Small intestine (tissue), 7 donors: ENCODE measurements around the gene COBL. TPM values are rescaled to one million over a fixed set of nuclear protein-coding genes. Genes with fewer than 3 reads are reported as not detected.

ENCODE experiments used
- DNase-seq, 2 donors: peaks; one replicate each; pipeline versions ENCODE4 v3.0.0 to v3.0.0-alpha.2; 2013
- FAIRE-seq: peaks from 2 replicates; lab custom pipeline; 2012; peaks lifted over from hg19 to GRCh38; lab: Jason Lieb, UNC
- H3K27ac ChIP-seq, 3 donors: one replicate each; pipeline ENCODE4 v1.5.1; 2013; ENCODE audit warnings: low read length in 2 of 3, mild to moderate bottlenecking in 2 of 3, control low read depth in 1 of 3, inconsistent platforms in 1 of 3, low read depth in 1 of 3, moderate library complexity in 1 of 3
- H3K27me3 ChIP-seq, 3 donors: one replicate each; pipeline ENCODE4 v1.6.1; 2013; ENCODE audit warnings: low read length in 3 of 3, inconsistent platforms in 1 of 3; ENCODE audit not compliant: control insufficient read depth in 3 of 3, insufficient read depth in 3 of 3
- H3K36me3 ChIP-seq, 3 donors: one replicate each; pipeline ENCODE4 v1.6.1; 2013; ENCODE audit warnings: low read length in 3 of 3, inconsistent platforms in 1 of 3, low read depth in 1 of 3, mild to moderate bottlenecking in 1 of 3, moderate library complexity in 1 of 3; ENCODE audit not compliant: control insufficient read depth in 3 of 3, insufficient read depth in 2 of 3
- H3K4me1 ChIP-seq, 3 donors: one replicate each; pipeline ENCODE4 v1.6.1; 2013; ENCODE audit warnings: low read length in 2 of 3, inconsistent platforms in 1 of 3, low read depth in 1 of 3, mild to moderate bottlenecking in 1 of 3, moderate library complexity in 1 of 3; ENCODE audit not compliant: control insufficient read depth in 3 of 3, insufficient read depth in 2 of 3
- H3K4me3 ChIP-seq, 3 donors: one replicate each; pipeline ENCODE4 v1.5.1; 2013; ENCODE audit warnings: low read length in 3 of 3, control low read depth in 1 of 3, inconsistent platforms in 1 of 3, low read depth in 1 of 3, mild to moderate bottlenecking in 1 of 3, moderate library complexity in 1 of 3
- H3K9me3 ChIP-seq, 2 donors: one replicate each; pipeline ENCODE4 v1.6.1; 2013; ENCODE audit warnings: low read depth in 1 of 2, low read length in 1 of 2; ENCODE audit not compliant: control insufficient read depth in 2 of 2, insufficient read depth in 1 of 2
- WGBS, 3 donors: extraction: QIAGEN DNeasy Blood & Tissue Kit; methylation state at CpG; one replicate each; pipeline ENCODE4 v1.1.7; 2013; 5-methylcytosine and 5-hydroxymethylcytosine counted together
- polyA plus RNA-seq, 4 donors: library from polyadenylated mRNA; stranded (reverse) in 3 of 4; unstranded in 1 of 4; fragments of 200-250 nt in 3 of 4; fragments of 120-200 nt in 1 of 4; gene quantifications; one replicate each; pipeline versions ENCODE4 v1.2.1 to v1.2.3, GENCODE V29; 2013
- donor health status: healthy with polysubstance abuse.
- donor health status: control.
- donor health status: control.
- donor health status: Bipolar disorder and iron deficiency.
- donor health status: healthy.

The COBL gene
- polyA plus RNA-seq, 4 donors: 8.4 to 40.3 (median 32.5) TPM

DNA sequence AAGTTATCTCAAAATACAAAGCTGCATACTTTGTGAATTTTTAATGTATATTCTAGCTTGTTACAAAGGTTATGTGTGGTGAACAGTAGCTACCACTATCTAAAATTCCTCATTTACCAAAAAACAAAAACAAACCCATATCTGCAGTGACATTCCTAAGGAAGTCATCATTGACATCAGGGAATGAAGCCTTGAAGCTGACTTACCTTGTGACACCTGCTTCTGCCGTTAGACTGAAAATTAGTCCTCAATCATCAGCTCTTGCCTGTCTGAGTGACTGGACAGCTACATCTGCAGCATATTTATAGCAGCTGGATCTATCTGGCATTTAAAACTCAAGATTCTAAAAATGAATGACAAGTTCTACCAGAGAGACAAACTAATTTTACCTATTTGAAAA is 43.2 kb downstream of the COBL start:
- DNase-seq: no peak
- Histone ChIP-seq H3K4me3 (no peak overlapping the region), H3K27ac (no peak overlapping the region), H3K4me1 (peaks cover 0 to 11% (median 0%) of the 10 kb centered on the region in 3 donors), H3K36me3 (peaks cover 0 to 21% (median 0%) of the 10 kb centered on the region in 3 donors), H3K9me3 (no peaks in the 10 kb centered on the region), H3K27me3 (no peaks in the 10 kb centered on the region)
- no peak for FAIRE-seq
- 89 to 92% (median 91%) methylated on average over 1 of the region's 1 CpG for WGBS, 3 donors

- Histone ChIP-seq H3K4me3 (no peak overlapping the region), H3K27me3 (no peaks in the 10 kb centered on the region), H3K9me3 (no peaks in the 10 kb centered on the region), H3K36me3 (peaks cover 0 to 14% (median 0%) of the 10 kb centered on the region in 3 donors), H3K4me1 (peaks cover 0 to under 1% (median 0%) of the 10 kb centered on the region in 3 donors), H3K27ac (no peak overlapping the region)
- 92 to 97% (median 96%) methylated on average over 5 of the region's 5 CpGs for WGBS, 3 donors
- DNase-seq (no peak), FAIRE-seq (no peak)
Observed at GRCh38 chr7:51270965-51271364, 45.6 kb downstream of the COBL start.

GRCh38 chr7:51269911-51270310 is 46.7 kb downstream of the COBL start:
- H3K36me3 ChIP-seq: peaks cover 0 to 12% (median 0%) of the 10 kb centered on the region in 3 donors
- 81 to 82% (median 82%) methylated on average over 5 of the region's 5 CpGs for WGBS, 3 donors
- no peak overlapping the region for H3K4me3 ChIP-seq
- H3K27ac ChIP-seq: no peak overlapping the region
- no peak for DNase-seq
- H3K4me1 ChIP-seq: peaks cover under 1 to 7% (median 5%) of the 10 kb centered on the region in 3 donors
- H3K9me3 ChIP-seq: no peaks in the 10 kb centered on the region
- FAIRE-seq: no peak
- no peaks in the 10 kb centered on the region for H3K27me3 ChIP-seq

GRCh38 chr7:51269321-51269720 is 47.3 kb downstream of the COBL start:
- FAIRE-seq (no peak), DNase-seq (no peak)
- 86 to 89% (median 86%) methylated on average over 10 of the region's 10 CpGs for WGBS, 3 donors

DNA sequence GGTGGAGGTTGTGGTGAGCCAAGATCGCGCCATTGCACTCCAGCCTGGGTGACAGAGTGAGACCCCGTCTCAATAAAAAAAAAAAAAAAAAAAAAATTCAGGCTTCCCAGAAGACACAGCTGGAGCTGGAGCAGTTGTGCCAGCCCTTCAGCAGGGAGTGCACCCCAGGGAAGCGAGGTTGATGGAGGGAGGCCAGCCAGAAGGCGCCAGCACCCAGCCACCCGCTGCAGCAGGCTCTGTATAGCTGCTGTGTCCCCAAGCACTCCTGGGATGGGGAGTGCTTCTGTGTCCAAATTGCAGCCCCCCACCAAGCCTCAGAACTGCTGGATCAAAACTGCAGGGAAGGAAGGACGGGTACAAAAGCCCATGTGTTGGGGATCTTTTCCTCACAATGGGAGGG is 47.8 kb downstream of the COBL start:
- DNase-seq: no peak
- no peak for FAIRE-seq
- H3K4me1 ChIP-seq: peaks cover 3 to 17% (median 7%) of the 10 kb centered on the region in 3 donors

More at GRCh38 chr7:51269321-51269720, 47.3 kb downstream of the COBL start:
- no peak overlapping the region for H3K4me3 ChIP-seq
- no peak overlapping the region for H3K27ac ChIP-seq
- no peaks in the 10 kb centered on the region for H3K9me3 ChIP-seq
- peaks cover 0 to 12% (median 0%) of the 10 kb centered on the region in 3 donors for H3K36me3 ChIP-seq
- H3K4me1 ChIP-seq: peaks cover 3 to 12% (median 5%) of the 10 kb centered on the region in 3 donors
- H3K27me3 ChIP-seq: no peaks in the 10 kb centered on the region

GRCh38 chr7:51267169-51267568 is 49.4 kb downstream of the COBL start:
- H3K4me1 ChIP-seq: peaks cover 5 to 33% (median 16%) of the 10 kb centered on the region in 3 donors
- H3K27me3 ChIP-seq: no peaks in the 10 kb centered on the region
- 88 to 97% (median 96%) methylated on average over 2 of the region's 2 CpGs for WGBS, 3 donors
- no peak overlapping the region for H3K4me3 ChIP-seq
- FAIRE-seq: no peak
- no peak overlapping the region for H3K27ac ChIP-seq
- H3K36me3 ChIP-seq: peaks cover 0 to 7% (median 0%) of the 10 kb centered on the region in 3 donors
- DNase-seq: no peak
- no peaks in the 10 kb centered on the region for H3K9me3 ChIP-seq

More for the DNA sequence above, 47.8 kb downstream of the COBL start:
- no peaks in the 10 kb centered on the region for H3K9me3 ChIP-seq
- peaks cover 0 to 9% (median 0%) of the 10 kb centered on the region in 3 donors for H3K36me3 ChIP-seq
- WGBS, 3 donors: 83 to 90% (median 88%) methylated on average over 5 to 7 of the region's 7 CpGs
- H3K4me3 ChIP-seq: no peak overlapping the region
- H3K27me3 ChIP-seq: no peaks in the 10 kb centered on the region
- no peak overlapping the region for H3K27ac ChIP-seq

DNA sequence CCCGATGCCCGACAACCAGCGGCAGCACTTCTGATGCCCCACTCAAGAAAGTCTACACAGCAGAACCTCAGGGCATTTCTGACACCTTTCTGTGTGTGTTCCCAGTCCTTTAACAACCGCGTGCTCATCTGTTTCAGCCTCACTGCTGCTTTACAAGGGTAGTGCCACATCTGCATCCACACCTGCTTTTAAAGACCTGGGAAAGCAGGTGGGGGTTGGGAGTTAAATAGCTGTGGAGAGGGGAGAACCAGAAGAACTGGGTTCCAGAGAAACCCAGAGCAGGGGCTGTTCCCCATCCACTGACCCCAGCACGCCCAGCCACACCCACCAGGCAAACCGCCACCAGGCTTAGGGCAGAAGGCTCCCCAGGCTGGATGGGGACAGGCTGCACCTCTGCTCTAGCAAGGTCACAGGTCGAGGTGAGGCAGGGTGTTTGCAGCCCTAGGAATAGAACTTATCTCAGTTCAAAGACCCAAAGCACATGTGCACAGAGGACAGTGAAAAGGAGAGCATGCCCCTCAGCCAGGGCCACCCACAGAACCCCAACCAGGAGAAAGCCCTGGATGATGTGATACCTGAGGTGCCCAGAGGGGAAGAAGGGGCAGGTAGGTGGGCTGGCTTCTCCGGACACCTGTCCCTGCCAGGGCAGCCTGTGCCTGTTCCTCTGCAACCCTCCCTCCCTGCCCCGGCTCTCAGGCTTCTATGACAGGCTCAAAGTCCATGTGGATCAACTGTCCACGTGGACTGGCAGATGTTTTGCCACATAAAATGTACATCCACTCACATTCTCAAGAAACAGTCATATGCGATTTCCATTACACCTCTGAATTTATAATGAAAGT is 51.3 kb downstream of the COBL start:
- peaks cover 5 to 43% (median 21%) of the 10 kb centered on the region in 3 donors for H3K4me1 ChIP-seq
- H3K4me3 ChIP-seq: no peak overlapping the region
- peak overlapping the region; percentile 1 to 70 (median 34) for H3K27ac ChIP-seq

DNA sequence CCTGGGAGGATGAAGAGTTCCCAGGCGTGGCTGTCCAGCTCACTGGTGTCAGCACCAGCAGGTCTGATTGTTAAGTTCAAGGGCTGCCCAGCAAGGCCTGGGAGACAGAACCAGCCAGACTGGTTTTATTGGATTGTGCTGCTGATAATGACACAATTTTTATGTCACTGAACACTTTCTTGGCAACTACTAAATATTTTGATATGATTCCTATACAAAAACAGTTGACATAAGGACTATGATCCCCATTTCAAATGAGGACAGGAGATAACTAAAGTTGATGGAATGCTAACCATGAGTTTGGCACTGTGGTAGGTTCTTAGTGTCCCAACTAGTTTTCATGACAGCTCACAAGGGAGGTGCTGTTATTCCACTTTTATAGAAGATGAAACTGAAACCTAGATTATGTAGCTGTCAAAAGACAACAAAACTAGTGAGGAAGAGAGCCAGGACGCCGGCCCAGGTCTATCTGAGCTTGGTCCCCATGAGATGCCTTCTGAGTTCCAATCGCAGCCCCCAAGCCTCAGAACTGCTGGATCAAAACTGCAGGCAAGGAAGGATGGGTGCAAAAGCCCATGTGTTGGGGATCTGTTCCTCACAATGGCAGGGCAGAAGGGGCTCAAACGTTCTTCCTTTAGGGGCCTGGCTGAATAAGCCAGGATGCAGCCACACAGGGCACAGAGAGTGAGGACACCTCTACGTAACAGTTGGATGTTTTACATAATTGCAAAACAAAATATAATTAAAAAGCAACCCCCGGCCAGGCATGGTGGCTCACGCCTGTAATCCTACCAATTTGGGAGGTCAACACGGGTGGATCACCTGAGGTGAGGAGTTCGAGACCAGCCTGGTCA is 52.8 kb downstream of the COBL start:
- WGBS, 3 donors: 35 to 69% (median 49%) methylated on average over 10 of the region's 10 CpGs
- Histone ChIP-seq H3K4me1 (peaks cover 5 to 43% (median 21%) of the 10 kb centered on the region in 3 donors), H3K27ac (peak overlapping the region; percentile 66 to 87 (median 83)), H3K9me3 (no peaks in the 10 kb centered on the region), H3K36me3 (peaks cover 0 to 2% (median 0%) of the 10 kb centered on the region in 3 donors), H3K4me3 (no peak overlapping the region), H3K27me3 (no peaks in the 10 kb centered on the region)
- peak; percentile 92 to 96 for DNase-seq
- FAIRE-seq: no peak

More for the DNA sequence above, 51.3 kb downstream of the COBL start:
- Histone ChIP-seq H3K36me3 (peaks cover 0 to 6% (median 0%) of the 10 kb centered on the region in 3 donors), H3K9me3 (no peaks in the 10 kb centered on the region), H3K27me3 (no peaks in the 10 kb centered on the region)
- WGBS, 3 donors: 41 to 73% (median 51%) methylated on average over 12 of the region's 12 CpGs
- peak; percentile 83 to 88 for DNase-seq
- no peak for FAIRE-seq
